SU-DHL-6 (cell line): ENCODE data around the gene LAMA1.

ENCODE experiments used
- EZH2phosphoT487 ChIP-seq: fragments of 200-600 bp; sonication (generic), shearing (Covaris generic); conservative IDR thresholded peaks from 2 replicates; pipeline ENCODE4 v1.6.1; 2018; ENCODE audit warnings: mild to moderate bottlenecking, antibody characterized with exemption, low read length, moderate library complexity, mixed read lengths
- TF ChIP-seq, protein P1 (sequence below): fragments of 200-600 bp; sonication (generic); IDR thresholded peaks from one replicate; pipeline ENCODE4 v1.5.1; 2017; ENCODE audit warnings: antibody characterized with exemption, mild to moderate bottlenecking, low read length, moderate library complexity; ENCODE audit not compliant: insufficient read depth, poor library complexity, severe bottlenecking

- TF ChIP-seq, protein P1, sequence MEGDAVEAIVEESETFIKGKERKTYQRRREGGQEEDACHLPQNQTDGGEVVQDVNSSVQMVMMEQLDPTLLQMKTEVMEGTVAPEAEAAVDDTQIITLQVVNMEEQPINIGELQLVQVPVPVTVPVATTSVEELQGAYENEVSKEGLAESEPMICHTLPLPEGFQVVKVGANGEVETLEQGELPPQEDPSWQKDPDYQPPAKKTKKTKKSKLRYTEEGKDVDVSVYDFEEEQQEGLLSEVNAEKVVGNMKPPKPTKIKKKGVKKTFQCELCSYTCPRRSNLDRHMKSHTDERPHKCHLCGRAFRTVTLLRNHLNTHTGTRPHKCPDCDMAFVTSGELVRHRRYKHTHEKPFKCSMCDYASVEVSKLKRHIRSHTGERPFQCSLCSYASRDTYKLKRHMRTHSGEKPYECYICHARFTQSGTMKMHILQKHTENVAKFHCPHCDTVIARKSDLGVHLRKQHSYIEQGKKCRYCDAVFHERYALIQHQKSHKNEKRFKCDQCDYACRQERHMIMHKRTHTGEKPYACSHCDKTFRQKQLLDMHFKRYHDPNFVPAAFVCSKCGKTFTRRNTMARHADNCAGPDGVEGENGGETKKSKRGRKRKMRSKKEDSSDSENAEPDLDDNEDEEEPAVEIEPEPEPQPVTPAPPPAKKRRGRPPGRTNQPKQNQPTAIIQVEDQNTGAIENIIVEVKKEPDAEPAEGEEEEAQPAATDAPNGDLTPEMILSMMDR = no peak
- no peak for TF ChIP-seq EZH2phosphoT487
Measured at GRCh38 chr18:6959110-6959509, 158.5 kb downstream of the LAMA1 start.
